PC-9 (cell line): ENCODE results near the gene REEP5.

Source experiments
- EZH2 ChIP-seq: fragments of 200-600 bp; sonication (generic); IDR thresholded peaks from 2 replicates; pipeline ENCODE4 v1.8.0; 2017; ENCODE audit warnings: antibody characterized with exemption, low read depth
- TF ChIP-seq, protein P1 (sequence below): fragments of 200-600 bp; sonication (generic); conservative IDR thresholded peaks from 2 replicates; pipeline ENCODE4 v1.6.1; 2017; ENCODE audit warnings: mixed run types, antibody characterized with exemption, mild to moderate bottlenecking, moderate library complexity

DNA sequence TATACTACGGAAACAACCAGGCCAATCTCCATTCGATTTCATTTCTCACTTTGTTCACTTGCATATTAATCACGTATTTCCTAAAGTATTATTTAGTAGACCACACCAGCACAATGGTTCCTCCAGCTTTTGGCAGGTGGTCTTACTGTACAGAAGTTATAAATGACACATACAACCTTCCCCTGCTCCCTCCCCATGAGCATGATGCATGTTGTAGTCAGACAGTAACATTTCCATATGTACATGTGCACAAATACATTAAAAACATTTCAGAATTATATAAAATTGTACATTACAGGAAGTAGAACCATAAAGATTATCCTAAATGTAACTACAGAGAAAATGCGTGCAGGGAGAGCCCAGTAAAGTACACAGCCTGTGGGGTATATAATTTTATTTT, 43.9 kb downstream of the REEP5 start:
- no peak for TF ChIP-seq EZH2
- TF ChIP-seq, protein P1, sequence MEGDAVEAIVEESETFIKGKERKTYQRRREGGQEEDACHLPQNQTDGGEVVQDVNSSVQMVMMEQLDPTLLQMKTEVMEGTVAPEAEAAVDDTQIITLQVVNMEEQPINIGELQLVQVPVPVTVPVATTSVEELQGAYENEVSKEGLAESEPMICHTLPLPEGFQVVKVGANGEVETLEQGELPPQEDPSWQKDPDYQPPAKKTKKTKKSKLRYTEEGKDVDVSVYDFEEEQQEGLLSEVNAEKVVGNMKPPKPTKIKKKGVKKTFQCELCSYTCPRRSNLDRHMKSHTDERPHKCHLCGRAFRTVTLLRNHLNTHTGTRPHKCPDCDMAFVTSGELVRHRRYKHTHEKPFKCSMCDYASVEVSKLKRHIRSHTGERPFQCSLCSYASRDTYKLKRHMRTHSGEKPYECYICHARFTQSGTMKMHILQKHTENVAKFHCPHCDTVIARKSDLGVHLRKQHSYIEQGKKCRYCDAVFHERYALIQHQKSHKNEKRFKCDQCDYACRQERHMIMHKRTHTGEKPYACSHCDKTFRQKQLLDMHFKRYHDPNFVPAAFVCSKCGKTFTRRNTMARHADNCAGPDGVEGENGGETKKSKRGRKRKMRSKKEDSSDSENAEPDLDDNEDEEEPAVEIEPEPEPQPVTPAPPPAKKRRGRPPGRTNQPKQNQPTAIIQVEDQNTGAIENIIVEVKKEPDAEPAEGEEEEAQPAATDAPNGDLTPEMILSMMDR, result no peak
